ENCODE data around the gene DHRS4.
"Not testable (repeated sequence)": the region's sequence is repeated elsewhere in the genome, so short reads cannot be mapped to it uniquely, and the experiment has no call there.

DHRS4 gene

DNA sequence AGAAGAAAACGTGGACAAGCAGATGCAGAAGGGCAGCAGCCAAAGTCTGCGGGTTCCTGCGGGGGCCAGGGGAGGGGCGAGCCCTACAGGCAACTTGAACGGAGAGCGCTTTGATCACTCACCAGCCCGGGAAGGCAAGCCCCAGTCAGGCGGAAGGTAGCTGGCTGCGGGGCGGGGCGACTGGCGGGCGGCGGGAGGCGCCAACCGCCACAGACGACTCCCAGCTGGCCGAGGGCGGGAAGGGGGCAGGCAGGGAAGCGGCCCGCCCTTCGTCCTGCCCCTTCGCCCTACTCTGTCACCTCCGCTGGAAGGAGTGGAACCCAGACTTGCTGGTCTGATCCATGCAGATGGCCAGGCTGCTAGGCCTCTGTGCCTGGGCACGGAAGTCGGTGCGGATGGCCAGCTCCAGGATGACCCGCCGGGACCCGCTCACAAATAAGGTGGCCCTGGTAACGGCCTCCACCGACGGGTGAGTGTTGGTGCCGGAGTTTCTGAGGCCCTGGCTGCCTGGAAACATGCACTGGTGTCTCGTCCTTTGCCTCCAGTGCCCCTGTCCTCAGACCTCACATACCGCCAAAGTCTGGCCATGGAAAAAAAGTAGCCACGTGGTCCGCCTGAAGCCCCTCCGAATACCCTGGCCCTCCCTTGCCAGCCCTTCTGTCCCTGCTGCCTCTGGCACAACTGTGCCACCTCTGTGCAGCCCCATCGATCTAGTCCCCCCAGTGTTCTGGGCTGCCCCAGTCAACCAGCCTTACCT is 35.2 kb downstream of the DHRS4 start, which contains the start of gene DHRS4L2:
Gene DHRS4L2, plus strand, starts transcription at position 323 of the 757 bp plus-strand sequence. Its CDS starts 19 bp downstream, at position 342.
- peak; percentile 84 for DNase-seq

- peak; percentile 35 for DNase-seq
Measured at GRCh38 chr14:23989734-23990445, 36.3 kb downstream of the DHRS4 start.

- not testable (repeated sequence) for DNase-seq
Measured at GRCh38 chr14:23990961-23991360, 37.4 kb downstream of the DHRS4 start.

GRCh38 chr14:23993042-23993441 is 39.5 kb downstream of the DHRS4 start:
- not testable (repeated sequence) for DNase-seq

DNA sequence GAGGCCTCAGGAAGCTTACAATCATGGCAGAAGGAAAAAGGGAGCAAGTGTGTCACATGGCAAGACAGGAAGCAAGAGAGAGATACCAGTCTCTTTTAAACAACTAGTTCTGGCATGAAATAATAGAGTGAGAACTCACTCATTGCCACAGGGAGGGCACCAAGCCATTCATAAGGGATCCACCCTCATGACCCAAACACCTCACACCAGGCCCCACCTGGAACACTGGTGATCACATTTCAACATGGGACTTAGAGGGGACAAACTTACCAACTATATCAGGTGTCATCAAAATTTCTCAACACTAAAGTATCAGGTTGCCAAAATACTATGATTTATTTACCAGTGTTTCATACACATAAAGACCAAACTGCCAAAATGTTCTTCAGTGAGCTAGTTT is 42.4 kb downstream of the DHRS4 start:
- DNase-seq = not testable (repeated sequence)

- not testable (repeated sequence) for DNase-seq
Measured at GRCh38 chr14:23996825-23997224, 43.3 kb downstream of the DHRS4 start.

GRCh38 chr14:23999640-24000039 is 46.1 kb downstream of the DHRS4 start:
- DNase-seq = not testable (repeated sequence)

GRCh38 chr14:24001078-24001477 is 47.5 kb downstream of the DHRS4 start:
- DNase-seq = not testable (repeated sequence)

DNA sequence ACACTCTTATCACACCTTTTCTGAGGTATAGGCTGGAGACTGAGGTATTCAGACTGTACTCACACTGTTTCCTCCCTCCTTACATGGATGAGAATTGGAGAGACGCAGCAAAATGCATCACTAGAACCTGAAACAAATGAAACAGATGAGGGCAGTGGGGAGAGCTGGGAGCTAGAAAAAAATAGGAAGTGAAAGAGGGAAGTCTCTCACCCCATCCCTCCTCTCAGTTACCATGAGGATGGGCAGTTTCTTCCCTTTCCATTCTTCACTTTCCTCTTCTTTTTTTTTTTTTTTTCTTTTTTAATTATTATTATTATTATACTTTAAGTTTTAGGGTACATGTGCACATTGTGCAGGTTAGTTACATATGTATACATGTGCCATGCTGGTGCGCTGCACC is 48.1 kb downstream of the DHRS4 start:
- DNase-seq = not testable (repeated sequence)

DNA sequence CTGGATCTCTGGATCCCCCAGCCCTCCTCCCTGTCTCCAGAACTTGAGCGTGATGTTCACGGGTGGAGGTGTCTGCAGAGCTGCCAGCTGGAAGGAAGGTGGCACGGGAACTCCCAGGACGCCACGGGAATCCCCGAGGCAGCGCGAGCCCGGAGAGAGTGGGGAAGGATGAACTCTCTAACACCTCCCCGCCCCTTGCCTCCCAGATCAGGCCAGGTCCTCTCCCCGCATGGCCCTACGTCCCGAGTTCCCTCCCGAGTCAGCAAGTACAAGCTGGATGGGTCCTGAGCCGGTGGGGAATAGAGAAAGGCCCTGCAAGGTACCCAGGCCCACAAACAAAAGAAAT is 52.9 kb downstream of the DHRS4 start:
- DNase-seq = not testable (repeated sequence)

- DNase-seq = peak; percentile 70
Measured at GRCh38 chr14:24006817-24007652, 53.5 kb downstream of the DHRS4 start.

GRCh38 chr14:24011051-24011450 is 57.5 kb downstream of the DHRS4 start:
- DNase-seq = no peak

DNA sequence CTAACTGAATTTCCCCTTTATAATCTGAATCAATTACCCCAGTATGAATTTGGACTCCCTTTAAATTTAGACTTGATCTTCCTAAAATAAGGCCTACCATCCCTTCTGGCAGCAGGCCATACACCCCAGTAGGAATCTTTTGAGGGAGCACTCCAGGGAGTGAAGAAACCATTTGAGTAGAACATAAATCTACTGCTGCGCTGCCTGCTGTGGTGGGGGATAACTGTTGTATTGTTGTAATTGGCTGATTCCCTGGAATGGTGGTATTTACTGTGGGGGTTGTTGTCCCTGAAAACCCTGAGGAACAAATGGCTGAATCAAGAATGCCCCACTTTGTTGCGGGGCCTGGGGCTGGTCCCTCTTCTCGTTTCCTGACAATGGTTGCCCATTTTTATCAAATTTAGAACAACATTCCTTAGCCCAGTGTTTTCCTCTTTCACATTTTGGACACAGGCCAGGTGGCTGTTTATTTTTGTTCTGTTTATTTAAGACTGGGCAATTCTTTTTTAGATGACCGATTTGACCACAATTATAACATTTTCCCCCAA is 59.2 kb downstream of the DHRS4 start:
- not testable (repeated sequence) for DNase-seq

GRCh38 chr14:24013654-24014514 is 60.3 kb downstream of the DHRS4 start:
- DNase-seq = peak; percentile 52

- DNase-seq = not testable (repeated sequence)
Measured at GRCh38 chr14:24015745-24016144, 62.2 kb downstream of the DHRS4 start.
